Ramos (cell line): Measurements from ENCODE around the gene TMEM106B.
"Not testable (repeated sequence)": the region's sequence is repeated elsewhere in the genome, so short reads cannot be mapped to it uniquely, and the experiment has no call there.

Experiments used
- in situ Hi-C: fragments of 300-500 bp; cut with MboI; formaldehyde crosslinking; loops from one replicate; pipeline ENCODE4 v1.14.3; 2022; ENCODE audit warnings: low sequenced_read_pairs; ENCODE audit not compliant: unreplicated experiment

Gene TMEM106B

GRCh38 chr7:12211054-12211710 lies at the start of gene TMEM106B:
TMEM106B (plus strand) TSS chr7:12211294; CDS start chr7:12214811, 3,517 bp downstream.
- in situ Hi-C loops: no loop called here

GRCh38 chr7:12162415-12163113 lies 48.5 kb upstream of the TMEM106B start:
- in situ Hi-C loops: no loop called here

GRCh38 chr7:12168065-12168464 lies 43.0 kb upstream of the TMEM106B start:
- in situ Hi-C loops: not testable (repeated sequence)

GRCh38 chr7:12169981-12170820 lies 40.9 kb upstream of the TMEM106B start:
- in situ Hi-C loops: not testable (repeated sequence)

GRCh38 chr7:12173671-12174070 lies 37.4 kb upstream of the TMEM106B start:
- in situ Hi-C loops: no loop called here

DNA sequence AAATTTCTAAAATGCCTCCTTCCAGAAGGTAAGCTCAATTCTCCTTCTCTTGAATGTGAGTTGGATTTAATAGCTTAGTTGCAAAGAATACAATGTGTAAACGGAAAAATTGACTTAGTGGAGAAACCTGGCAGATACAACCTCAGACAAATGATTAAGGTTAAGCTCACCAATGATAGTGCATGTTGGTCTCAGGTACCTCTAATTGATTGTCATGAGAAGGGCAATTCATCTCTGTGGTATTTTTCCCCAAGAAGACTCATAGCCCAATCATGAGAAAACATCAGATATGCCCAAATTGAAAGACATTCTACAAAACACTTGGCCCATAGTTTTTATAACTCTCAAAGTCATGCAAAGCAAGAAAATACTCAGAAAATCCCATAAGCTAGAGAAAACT lies 36.2 kb upstream of the TMEM106B start:
- in situ Hi-C loops: no loop called here

DNA sequence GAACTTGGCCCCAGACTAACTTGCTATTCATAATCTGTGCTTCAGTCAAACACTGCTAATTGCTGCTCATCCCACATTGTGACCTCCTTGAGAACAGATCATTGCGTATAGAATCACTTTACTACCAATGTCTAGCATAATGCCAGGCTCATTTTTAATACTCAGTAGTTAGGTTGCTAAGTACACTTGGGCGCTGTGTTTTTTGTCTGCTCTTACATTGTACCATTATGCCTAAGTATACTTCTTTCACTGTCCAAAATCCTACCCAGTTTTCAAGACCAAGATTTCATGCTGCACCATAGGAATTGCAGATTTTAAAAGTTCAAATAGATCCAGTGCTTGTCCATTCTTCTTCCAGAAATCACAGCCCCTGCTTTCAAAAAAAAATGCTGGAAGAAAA lies 32.8 kb upstream of the TMEM106B start:
- in situ Hi-C loops: no loop called here

- in situ Hi-C loops: no loop called here
These were observed 16.7 kb upstream of the TMEM106B start for GRCh38 chr7:12194426-12194825.

GRCh38 chr7:12196386-12196785 lies 14.7 kb upstream of the TMEM106B start:
- in situ Hi-C loops: no loop called here

DNA sequence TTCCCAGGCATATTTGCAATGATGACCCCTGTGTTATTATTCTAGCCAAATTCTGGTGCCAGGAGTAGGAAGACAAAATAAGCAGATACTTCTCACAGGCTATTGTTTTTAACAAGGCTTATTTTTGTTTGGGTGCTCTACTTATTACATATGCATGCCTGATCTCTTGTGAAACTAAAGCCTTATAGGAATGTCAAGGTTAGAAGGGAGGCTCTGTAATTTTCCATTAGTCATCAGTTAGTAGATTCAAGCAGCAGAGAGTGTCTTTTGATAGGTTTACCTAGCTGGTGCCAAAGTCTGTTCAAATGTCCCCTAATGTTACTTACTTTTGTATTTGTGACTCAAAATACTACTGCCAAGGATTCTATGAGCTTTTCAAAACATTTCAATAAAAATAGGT lies 11.7 kb upstream of the TMEM106B start:
- in situ Hi-C loops: no loop called here

DNA sequence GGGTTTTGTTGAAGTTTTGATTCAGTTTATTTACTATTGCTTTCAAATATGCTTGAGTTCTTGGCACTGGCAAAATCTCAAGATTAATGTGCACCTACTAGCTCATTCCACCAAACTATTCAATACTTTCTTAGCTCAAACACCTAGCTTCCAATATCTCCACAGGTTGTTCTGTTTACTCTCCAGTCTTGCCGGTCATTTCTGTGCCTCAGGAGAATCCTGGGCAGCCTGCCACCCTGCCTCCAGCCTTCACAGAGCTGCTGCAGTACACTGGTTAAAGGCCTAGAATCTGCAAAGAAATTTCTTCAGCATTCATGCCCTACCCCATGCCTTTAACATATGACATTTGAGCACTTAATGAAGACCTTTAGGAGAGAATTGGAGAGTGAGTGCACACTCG lies 4.0 kb upstream of the TMEM106B start:
- in situ Hi-C loops: no loop called here

GRCh38 chr7:12209221-12209620 lies 1.9 kb upstream of the TMEM106B start:
- in situ Hi-C loops: no loop called here

- in situ Hi-C loops: no loop called here
These were observed 678 bp upstream of the TMEM106B start for GRCh38 chr7:12210179-12211053.

DNA sequence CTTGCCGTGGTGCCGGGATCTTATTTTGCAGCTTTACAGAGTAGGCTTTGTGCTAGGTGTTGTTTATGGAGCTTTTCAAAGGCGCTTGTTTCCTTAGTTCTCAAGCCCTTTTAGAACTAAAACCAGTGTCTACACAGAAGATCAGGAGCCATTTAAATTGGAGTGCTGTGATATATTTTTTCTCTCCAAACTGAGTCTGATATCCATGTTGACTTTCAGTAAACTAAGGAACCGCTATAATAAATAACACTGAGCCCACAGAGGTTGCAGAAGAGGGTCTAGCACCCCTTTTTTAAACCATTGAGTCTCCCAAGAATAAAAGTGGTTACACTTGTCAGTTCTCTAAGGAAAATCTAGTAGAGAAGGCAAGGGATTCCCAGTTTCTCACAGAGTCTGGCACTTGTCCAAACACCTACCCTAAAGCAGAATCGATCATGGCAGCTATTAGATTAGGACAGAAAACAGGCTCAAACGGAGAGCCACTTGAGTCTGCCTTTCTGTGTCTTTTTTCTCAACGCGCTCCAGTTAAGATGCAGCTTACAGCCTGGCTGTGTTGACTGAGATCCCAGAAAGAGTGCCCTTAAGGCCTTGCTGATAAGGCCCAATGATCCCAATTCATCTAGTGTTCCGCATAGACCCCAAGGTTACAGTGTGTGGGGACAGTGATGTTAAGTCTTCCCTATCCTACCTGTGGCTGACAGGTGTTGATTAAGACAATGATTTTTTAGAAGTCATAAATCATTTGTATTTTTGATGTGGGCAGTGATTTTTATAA lies 804 bp downstream of the TMEM106B start:
- in situ Hi-C loops: no loop called here

DNA sequence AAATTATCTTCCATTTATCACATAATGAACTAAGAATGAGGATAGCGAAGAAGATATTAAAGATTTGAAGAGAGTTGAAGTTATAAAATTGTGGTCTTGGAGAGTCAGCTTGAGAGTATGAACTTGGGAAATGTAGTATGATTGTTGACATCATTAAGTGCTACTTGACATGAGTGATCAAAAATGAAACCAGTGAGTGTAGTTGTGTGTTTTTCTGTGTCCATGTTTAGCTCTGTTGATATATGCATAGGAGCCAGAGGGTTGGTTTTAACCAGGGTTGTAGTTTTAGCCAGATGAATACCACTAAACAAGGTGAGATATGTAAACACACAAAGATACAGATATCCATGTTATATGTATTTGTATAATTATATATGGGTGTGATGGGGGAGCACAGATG lies 6.2 kb downstream of the TMEM106B start:
- in situ Hi-C loops: no loop called here

DNA sequence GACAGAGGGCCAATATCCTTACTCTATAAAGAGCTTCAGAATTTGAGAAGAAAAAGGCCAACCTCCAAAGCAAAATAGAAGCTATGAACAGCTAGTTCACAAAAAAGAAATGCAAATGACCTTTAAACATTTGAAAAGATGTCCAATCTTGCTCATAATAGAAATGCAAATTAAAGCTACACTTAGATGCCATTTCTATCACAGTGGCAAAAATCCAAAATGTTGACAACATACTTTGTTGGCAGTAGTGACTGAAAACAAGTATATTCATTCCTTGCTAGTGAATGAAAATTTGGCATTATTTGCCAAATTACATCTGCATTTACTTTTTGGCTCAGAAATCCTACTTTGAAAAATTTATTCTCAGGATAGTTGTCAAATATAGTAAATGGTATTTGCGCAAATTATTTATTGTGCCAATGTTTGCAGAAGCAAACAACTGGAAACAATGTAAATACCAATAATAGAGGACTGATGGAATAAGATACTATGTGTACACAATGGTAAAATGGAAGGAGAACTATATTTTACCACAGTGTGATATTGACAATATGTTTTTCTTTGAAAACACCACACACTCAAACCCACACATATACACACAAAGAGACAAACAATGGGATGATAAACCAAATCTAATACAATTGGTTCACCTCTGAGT lies 9.4 kb downstream of the TMEM106B start:
- in situ Hi-C loops: no loop called here

- in situ Hi-C loops: no loop called here
These were observed 10.3 kb downstream of the TMEM106B start for GRCh38 chr7:12221414-12221813.

GRCh38 chr7:12222889-12223579 lies 11.9 kb downstream of the TMEM106B start:
- in situ Hi-C loops: no loop called here
